ENCODE data around the gene VAMP4. TPM values are rescaled to one million over a fixed set of nuclear protein-coding genes. Genes with fewer than 3 reads are reported as not detected.

Gene VAMP4
- total RNA-seq, 1 experiment from 2014 or later: 6.3 TPM

DNA sequence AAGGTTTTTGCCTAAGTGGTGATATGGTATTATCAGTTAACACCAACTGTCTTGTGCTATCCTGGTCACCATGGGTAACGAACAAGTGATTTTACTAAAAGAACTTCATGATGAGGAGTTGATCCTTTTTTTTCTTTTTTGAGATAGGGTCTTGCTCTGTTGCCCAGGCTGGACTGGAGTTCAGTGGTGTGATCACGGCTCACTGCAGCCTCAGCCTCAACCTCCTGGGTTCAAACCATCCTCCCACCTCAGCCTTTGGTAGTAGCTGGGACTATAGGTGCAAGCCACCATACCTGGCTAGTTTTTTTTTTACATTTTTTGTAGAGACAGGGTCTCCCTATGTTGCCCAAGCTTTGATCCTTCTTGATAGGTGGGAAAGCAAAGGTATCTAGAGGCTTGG, 44.7 kb upstream of the VAMP4 start:
- H3K4me3 ChIP-seq (replicated peaks in 1 of 2; ENCODE audit: low read depth in 1 of 2, low read length in 2 of 2): no peak overlapping the region
- ChIA-PET POLR2A (no interaction called here), CTCF (no interaction called here), RAD21 (ENCODE audit: low non-redundant PET in 1 of 2, low total read pairs in 2 of 2, uncharacterized antibody in 2 of 2, unreplicated experiment in 2 of 2) (no interaction called here)
- H3K9ac ChIP-seq (ENCODE audit: low read length): no peak overlapping the region
- no peak overlapping the region for H3K27ac ChIP-seq (ENCODE audit: low read depth, low read length)
- peaks cover 36 to 58% of the 10 kb centered on the region in 2 experiments; a peak in 3 of 4 replicates for H3K36me3 ChIP-seq (ENCODE audit: control insufficient read depth in 1 of 2, insufficient read depth in 2 of 2, low read length in 2 of 2)
- no peak for DNase-seq (ENCODE audit: low read depth, low spot score)
- intact Hi-C loops (cut with micrococcal nuclease): no loop called here
- TF ChIP-seq EGR1 (IDR thresholded peaks at IDR 0.05; ENCODE audit: low read depth): no peak
- TF ChIP-seq CEBPB (IDR thresholded peaks at IDR 0.05; ENCODE audit: low read depth): no peak
- TF ChIP-seq RAD21 (IDR thresholded peaks at IDR 0.05; ENCODE audit: low read depth): no peak
- TF ChIP-seq, protein P1, sequence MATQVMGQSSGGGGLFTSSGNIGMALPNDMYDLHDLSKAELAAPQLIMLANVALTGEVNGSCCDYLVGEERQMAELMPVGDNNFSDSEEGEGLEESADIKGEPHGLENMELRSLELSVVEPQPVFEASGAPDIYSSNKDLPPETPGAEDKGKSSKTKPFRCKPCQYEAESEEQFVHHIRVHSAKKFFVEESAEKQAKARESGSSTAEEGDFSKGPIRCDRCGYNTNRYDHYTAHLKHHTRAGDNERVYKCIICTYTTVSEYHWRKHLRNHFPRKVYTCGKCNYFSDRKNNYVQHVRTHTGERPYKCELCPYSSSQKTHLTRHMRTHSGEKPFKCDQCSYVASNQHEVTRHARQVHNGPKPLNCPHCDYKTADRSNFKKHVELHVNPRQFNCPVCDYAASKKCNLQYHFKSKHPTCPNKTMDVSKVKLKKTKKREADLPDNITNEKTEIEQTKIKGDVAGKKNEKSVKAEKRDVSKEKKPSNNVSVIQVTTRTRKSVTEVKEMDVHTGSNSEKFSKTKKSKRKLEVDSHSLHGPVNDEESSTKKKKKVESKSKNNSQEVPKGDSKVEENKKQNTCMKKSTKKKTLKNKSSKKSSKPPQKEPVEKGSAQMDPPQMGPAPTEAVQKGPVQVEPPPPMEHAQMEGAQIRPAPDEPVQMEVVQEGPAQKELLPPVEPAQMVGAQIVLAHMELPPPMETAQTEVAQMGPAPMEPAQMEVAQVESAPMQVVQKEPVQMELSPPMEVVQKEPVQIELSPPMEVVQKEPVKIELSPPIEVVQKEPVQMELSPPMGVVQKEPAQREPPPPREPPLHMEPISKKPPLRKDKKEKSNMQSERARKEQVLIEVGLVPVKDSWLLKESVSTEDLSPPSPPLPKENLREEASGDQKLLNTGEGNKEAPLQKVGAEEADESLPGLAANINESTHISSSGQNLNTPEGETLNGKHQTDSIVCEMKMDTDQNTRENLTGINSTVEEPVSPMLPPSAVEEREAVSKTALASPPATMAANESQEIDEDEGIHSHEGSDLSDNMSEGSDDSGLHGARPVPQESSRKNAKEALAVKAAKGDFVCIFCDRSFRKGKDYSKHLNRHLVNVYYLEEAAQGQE (IDR thresholded peaks at IDR 0.05; ENCODE audit: low read depth): no peak
- no peak for TF ChIP-seq POLR2A (IDR thresholded peaks at IDR 0.05; ENCODE audit: borderline replicate concordance, extremely low read depth, insufficient read depth, insufficient read length)
- TF ChIP-seq JUND (IDR thresholded peaks at IDR 0.05): no peak
- TF ChIP-seq YY1 (IDR thresholded peaks at IDR 0.05; ENCODE audit: extremely low read depth, insufficient replicate concordance, low read depth, low read length): no peak
- no peak for TF ChIP-seq SRF (IDR thresholded peaks at IDR 0.05; ENCODE audit: low read depth)
- no peak for TF ChIP-seq ZFX (IDR thresholded peaks at IDR 0.05)
- TF ChIP-seq, protein P2, sequence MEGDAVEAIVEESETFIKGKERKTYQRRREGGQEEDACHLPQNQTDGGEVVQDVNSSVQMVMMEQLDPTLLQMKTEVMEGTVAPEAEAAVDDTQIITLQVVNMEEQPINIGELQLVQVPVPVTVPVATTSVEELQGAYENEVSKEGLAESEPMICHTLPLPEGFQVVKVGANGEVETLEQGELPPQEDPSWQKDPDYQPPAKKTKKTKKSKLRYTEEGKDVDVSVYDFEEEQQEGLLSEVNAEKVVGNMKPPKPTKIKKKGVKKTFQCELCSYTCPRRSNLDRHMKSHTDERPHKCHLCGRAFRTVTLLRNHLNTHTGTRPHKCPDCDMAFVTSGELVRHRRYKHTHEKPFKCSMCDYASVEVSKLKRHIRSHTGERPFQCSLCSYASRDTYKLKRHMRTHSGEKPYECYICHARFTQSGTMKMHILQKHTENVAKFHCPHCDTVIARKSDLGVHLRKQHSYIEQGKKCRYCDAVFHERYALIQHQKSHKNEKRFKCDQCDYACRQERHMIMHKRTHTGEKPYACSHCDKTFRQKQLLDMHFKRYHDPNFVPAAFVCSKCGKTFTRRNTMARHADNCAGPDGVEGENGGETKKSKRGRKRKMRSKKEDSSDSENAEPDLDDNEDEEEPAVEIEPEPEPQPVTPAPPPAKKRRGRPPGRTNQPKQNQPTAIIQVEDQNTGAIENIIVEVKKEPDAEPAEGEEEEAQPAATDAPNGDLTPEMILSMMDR (IDR thresholded peaks at IDR 0.05 in 2 of 3, conservative IDR thresholded peaks at IDR 0.05 in 1 of 3; ENCODE audit: borderline replicate concordance in 1 of 3, insufficient read depth in 1 of 3, low read depth in 2 of 3, low read length in 2 of 3): no peak
- TF ChIP-seq POLR2AphosphoS5 (IDR thresholded peaks at IDR 0.05; ENCODE audit: low read depth, low read length): no peak
- no peak for TF ChIP-seq CBX3 (IDR thresholded peaks at IDR 0.05; ENCODE audit: low read depth)
- no peak for TF ChIP-seq FOSL1 (IDR thresholded peaks at IDR 0.05; ENCODE audit: low read depth)
- no peak for TF ChIP-seq TCF7L2 (IDR thresholded peaks at IDR 0.05; ENCODE audit: borderline replicate concordance, extremely low read depth, insufficient read depth, insufficient read length)
- no peak for TF ChIP-seq SP1 (IDR thresholded peaks at IDR 0.05; ENCODE audit: low read depth)
- TF ChIP-seq, protein P3, sequence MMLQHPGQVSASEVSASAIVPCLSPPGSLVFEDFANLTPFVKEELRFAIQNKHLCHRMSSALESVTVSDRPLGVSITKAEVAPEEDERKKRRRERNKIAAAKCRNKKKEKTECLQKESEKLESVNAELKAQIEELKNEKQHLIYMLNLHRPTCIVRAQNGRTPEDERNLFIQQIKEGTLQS (IDR thresholded peaks at IDR 0.05): no peak
- no peak for TF ChIP-seq ZNF274 (IDR thresholded peaks at IDR 0.05; ENCODE audit: low read depth, low read length)
- TF ChIP-seq SIN3A (IDR thresholded peaks at IDR 0.05; ENCODE audit: low read depth): no peak
- ATAC-seq: no peak
- BruUV-seq (replicated peaks): no TSS peak
- H4K20me1 ChIP-seq (ENCODE audit: insufficient read depth): no peaks in the 10 kb centered on the region
- no peaks in the 10 kb centered on the region for H3K9me3 ChIP-seq (ENCODE audit: control insufficient read depth in 1 of 2, insufficient read depth in 1 of 2, low read depth in 1 of 2, low read length in 2 of 2)
- no peaks in the 10 kb centered on the region for H3K9me2 ChIP-seq (ENCODE audit: insufficient read depth)
- peaks cover 71% of the 10 kb centered on the region for H3K79me2 ChIP-seq (ENCODE audit: insufficient read depth, low read length)
- no peak overlapping the region for H3K4me2 ChIP-seq (ENCODE audit: low read length)
- H3K4me1 ChIP-seq (ENCODE audit: control insufficient read depth in 1 of 2, insufficient read depth in 2 of 2, low read length in 2 of 2): peaks cover 2 to 9% of the 10 kb centered on the region in 2 experiments; a peak in 2 of 4 replicates
- H2AFZ ChIP-seq (ENCODE audit: low read depth, low read length, poor library complexity, severe bottlenecking): no peak overlapping the region
- H3K27me3 ChIP-seq (ENCODE audit: insufficient read depth, low read length): no peaks in the 10 kb centered on the region

Measured in HCT116 (cell line).